ENCODE results near the gene KDM4F. TPM values are rescaled to one million over a fixed set of nuclear protein-coding genes. Genes with fewer than 3 reads are reported as not detected.

The KDM4F gene
- total and polyA plus RNA-seq, 2 of the 8 experiments (the other 6 are each of a cell fraction or from before 2014, with no cell fraction given), result not detected

DNA sequence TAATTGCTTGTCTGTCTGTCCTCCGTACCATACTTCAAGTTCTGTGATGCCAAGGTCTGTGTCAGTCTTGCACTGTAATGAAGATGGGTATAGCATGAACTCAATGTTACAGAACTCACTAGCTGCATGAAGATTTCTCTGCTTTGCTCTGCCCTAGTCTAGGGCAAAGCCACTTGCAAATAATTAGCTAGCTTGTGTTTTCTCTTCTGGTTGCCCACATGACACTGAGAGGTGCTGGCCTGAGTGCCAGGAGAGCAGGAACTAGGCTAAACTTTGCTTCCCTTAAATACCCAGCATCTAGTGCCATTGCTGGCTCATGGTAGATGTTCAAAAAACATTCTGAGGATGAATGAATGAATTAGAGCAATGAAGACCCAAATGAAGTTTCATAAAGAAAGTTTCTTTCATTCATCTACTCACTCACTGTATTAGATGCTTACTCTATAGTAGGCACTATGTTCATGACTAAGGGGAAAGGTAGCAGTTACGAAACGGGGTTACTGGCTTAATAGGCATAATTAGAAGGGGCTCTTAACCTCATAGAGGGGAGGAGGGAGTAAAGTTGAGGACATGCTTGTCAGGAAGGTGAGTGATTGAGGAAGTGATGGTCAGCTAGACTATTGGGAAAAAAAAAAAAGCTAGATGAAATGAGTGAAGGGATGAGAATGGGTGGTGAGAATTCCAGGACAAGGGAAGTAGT lies 36.0 kb downstream of the KDM4F start:
- no peak overlapping the region for H3K4ac ChIP-seq (replicated peaks; ENCODE audit: insufficient read length, low read depth, low read length)
- no peak overlapping the region for H3K23ac ChIP-seq (ENCODE audit: insufficient read length)
- H4K20me1 ChIP-seq (replicated peaks in 1 of 2; ENCODE audit: control insufficient read depth in 1 of 2, insufficient read depth in 2 of 2, low read length in 2 of 2), result no peaks in the 10 kb centered on the region
- H3K79me2 ChIP-seq (ENCODE audit: control insufficient read depth in 1 of 2, insufficient read depth in 2 of 2, low read length in 2 of 2), result no peaks in the 10 kb centered on the region
- no peak overlapping the region for H2BK120ac ChIP-seq (replicated peaks; ENCODE audit: low read depth, low read length)
- no peaks in the 10 kb centered on the region for H3K9me3 ChIP-seq (ENCODE audit: insufficient read depth in 2 of 2, low read depth in 1 of 2, low read length in 1 of 2)
- no peak overlapping the region for H3K4me2 ChIP-seq (ENCODE audit: insufficient read depth in 1 of 2, low read depth in 2 of 2, low read length in 2 of 2)
- no peak overlapping the region for H2AFZ ChIP-seq (ENCODE audit: low read length)
- no peak overlapping the region for H2BK20ac ChIP-seq (ENCODE audit: low read length)
- H3K27ac ChIP-seq (ENCODE audit: low read depth, low read length), result no peak overlapping the region
- no peaks in the 10 kb centered on the region for H3K36me3 ChIP-seq (ENCODE audit: control insufficient read depth in 2 of 4, insufficient read depth in 4 of 4, low read length in 3 of 4)
- H2BK5ac ChIP-seq (ENCODE audit: low read depth, low read length), result no peak overlapping the region
- no peak overlapping the region for H3K56ac ChIP-seq (replicated peaks; ENCODE audit: insufficient read length, low read depth, low read length)
- whole genome bisulfite sequencing, 2 experiments (ENCODE audit: extremely low coverage in 1 of 2, insufficient coverage in 1 of 2, insufficient read length in 1 of 2, insufficient replicate concordance in 2 of 2, low coverage in 1 of 2, low lambda C conversion rate in 2 of 2, missing lambda C conversion rate in 1 of 2), result 84% methylated on average over 3 of the region's 3 CpGs; no CpG with 5 or more reads in 1 of the 2 experiments
- peaks cover 0 to 12% (median 9%) of the 10 kb centered on the region in 4 experiments; a peak in 5 of 7 replicates for H3K27me3 ChIP-seq (replicated peaks in 1 of 4; ENCODE audit: control insufficient read depth in 3 of 4, extremely low read depth in 1 of 4, insufficient read depth in 3 of 4, low read length in 3 of 4)
- no peak for TF ChIP-seq EZH2 (IDR thresholded peaks at IDR 0.05; ENCODE audit: low read depth, low read length, severe bottlenecking)
- no peak for TF ChIP-seq TAF1 (IDR thresholded peaks at IDR 0.05; ENCODE audit: low read depth, low read length)
- no peak for TF ChIP-seq SRF (IDR thresholded peaks at IDR 0.05; ENCODE audit: low read depth, low read length)
- TF ChIP-seq CEBPB (IDR thresholded peaks at IDR 0.05; ENCODE audit: low read depth, low read length), result no peak
- no peak for TF ChIP-seq CTBP2 (IDR thresholded peaks at IDR 0.05; ENCODE audit: borderline replicate concordance, insufficient read depth, insufficient read length, low read length)
- no peak for TF ChIP-seq EGR1 (IDR thresholded peaks at IDR 0.05; ENCODE audit: borderline replicate concordance, low read depth, low read length)
- no peak for TF ChIP-seq TBP (IDR thresholded peaks at IDR 0.05; ENCODE audit: low read depth, low read length)
- H4K5ac ChIP-seq (ENCODE audit: insufficient read length, low read depth, low read length), result no peak overlapping the region
- no peak overlapping the region for H2AK5ac ChIP-seq (ENCODE audit: low read depth, low read length)
- ChIA-PET CTCF (ENCODE audit: partially characterized antibody) (interaction anchor here (1.3 to 9.4 kb wide), 5 partner anchors 11 to 69 kb away, joined by 3 to 84 read pairs (median 4); partner anchors contain the start of gene SRSF8), POLR2A (ENCODE audit: partially characterized antibody) (interaction anchor here (0.7 to 1.5 kb wide), 3 partner anchors 9 to 18 kb away, joined by 3 to 6 read pairs (median 3); no protein-coding TSS in a partner anchor)
- no peaks in the 10 kb centered on the region for H3K79me1 ChIP-seq (ENCODE audit: low read depth, low read length)
- peaks cover 8% of the 10 kb centered on the region for H3K23me2 ChIP-seq (ENCODE audit: low read depth, low read length)
- no peak overlapping the region for H4K91ac ChIP-seq (replicated peaks; ENCODE audit: insufficient read length, low read length)
- FAIRE-seq (no peak), DNase-seq (ENCODE audit: low read depth in 1 of 2, low spot score in 2 of 2) (no peak)
- peaks cover 0 to 3% (median 1%) of the 10 kb centered on the region in 4 experiments; a peak in 5 of 7 replicates for H3K4me1 ChIP-seq (replicated peaks in 1 of 4; ENCODE audit: control insufficient read depth in 3 of 4, insufficient read depth in 4 of 4, low read length in 3 of 4)
- H3K4me3 ChIP-seq (ENCODE audit: extremely low read depth in 1 of 4, insufficient read depth in 2 of 4, low read depth in 3 of 4, low read length in 4 of 4), result no peak overlapping the region
- no peak overlapping the region for H4K8ac ChIP-seq (ENCODE audit: extremely low read depth, insufficient read depth, low read length)
- H2BK12ac ChIP-seq (ENCODE audit: low read depth, low read length), result no peak overlapping the region
- no peak overlapping the region for H3K9ac ChIP-seq (replicated peaks in 1 of 4; ENCODE audit: extremely low read depth in 1 of 4, low read depth in 3 of 4, low read length in 3 of 4)
- no peak overlapping the region for H2BK15ac ChIP-seq (ENCODE audit: low read length)
- no peak overlapping the region for H3K18ac ChIP-seq (ENCODE audit: extremely low read depth, low read length)
- H3K14ac ChIP-seq (ENCODE audit: insufficient read length), result no peak overlapping the region
